Testis (tissue), 2 donors: ENCODE measurements around the gene PNMA8B.

Experiments
- POLR2A ChIP-seq: fragments of 450-650 bp; IDR thresholded peaks from one replicate; pipeline ENCODE4 v1.6.1; 2017; ENCODE audit warnings: antibody characterized with exemption, mild to moderate bottlenecking, moderate library complexity
- TF ChIP-seq, protein P1 (sequence below), 3 experiments: fragments of 450-650 bp in 2 of 3; fragments of 200-600 bp in 1 of 3; sonication (generic) in 1 of 3; IDR thresholded peaks; one replicate each; pipeline ENCODE4 v1.5.1; 2016 to 2019; ENCODE audit warnings: antibody characterized with exemption in 3 of 3, mild to moderate bottlenecking in 2 of 3, moderate library complexity in 1 of 3

DNA sequence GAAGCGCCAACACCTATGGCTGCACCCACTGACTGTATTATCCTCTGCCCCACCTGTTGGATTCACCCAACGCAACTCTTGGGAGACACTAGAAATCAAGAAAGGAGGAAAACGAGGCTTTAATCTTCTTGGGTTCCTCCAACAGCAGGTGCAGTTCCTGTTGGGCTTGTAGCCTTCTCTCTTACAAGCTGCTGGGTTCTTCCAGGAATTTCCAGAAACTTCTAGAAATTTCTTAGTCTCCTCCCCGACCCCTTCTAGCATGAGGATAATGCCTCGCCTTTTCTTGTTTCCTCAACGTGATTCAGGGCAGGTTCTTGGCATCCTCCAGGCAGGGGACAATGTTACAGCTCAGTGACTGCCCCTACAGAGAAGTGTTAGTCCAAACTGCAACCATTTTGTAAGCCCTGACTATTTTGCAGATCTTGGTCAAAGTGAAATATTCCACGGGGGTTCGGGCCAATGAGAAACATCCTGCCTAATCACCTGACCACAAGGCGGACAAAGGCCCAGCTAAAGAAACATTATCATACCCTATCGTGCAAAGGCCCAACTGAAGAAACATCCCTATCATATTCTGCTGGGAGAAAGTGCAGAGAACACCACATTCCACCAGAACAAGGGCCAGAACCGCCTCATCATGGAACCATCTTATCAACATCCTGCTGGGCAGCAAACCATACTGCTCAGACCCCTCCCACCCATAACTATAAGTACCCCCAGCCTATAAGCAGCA lies 23.7 kb downstream of the PNMA8B start:
- TF ChIP-seq POLR2A = no peak
- TF ChIP-seq, protein P1, sequence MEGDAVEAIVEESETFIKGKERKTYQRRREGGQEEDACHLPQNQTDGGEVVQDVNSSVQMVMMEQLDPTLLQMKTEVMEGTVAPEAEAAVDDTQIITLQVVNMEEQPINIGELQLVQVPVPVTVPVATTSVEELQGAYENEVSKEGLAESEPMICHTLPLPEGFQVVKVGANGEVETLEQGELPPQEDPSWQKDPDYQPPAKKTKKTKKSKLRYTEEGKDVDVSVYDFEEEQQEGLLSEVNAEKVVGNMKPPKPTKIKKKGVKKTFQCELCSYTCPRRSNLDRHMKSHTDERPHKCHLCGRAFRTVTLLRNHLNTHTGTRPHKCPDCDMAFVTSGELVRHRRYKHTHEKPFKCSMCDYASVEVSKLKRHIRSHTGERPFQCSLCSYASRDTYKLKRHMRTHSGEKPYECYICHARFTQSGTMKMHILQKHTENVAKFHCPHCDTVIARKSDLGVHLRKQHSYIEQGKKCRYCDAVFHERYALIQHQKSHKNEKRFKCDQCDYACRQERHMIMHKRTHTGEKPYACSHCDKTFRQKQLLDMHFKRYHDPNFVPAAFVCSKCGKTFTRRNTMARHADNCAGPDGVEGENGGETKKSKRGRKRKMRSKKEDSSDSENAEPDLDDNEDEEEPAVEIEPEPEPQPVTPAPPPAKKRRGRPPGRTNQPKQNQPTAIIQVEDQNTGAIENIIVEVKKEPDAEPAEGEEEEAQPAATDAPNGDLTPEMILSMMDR (IDR thresholded peaks at IDR 0.05) = no peak
